ENCODE results near the gene FADS6. TPM values are rescaled to one million over a fixed set of nuclear protein-coding genes. Genes with fewer than 3 reads are reported as not detected.
A peak's percentile ranks its signal among the peaks of the same experiment; 100 is the strongest.

Gene FADS6
- total RNA-seq, 1 donor from 2014 or later: 1.4 TPM

GRCh38 chr17:74852237-74853047 is 41.0 kb downstream of the FADS6 start:
- peak; percentile 72 for ATAC-seq

- ATAC-seq: no peak
Measured at GRCh38 chr17:74851612-74852236, 41.7 kb downstream of the FADS6 start.

GRCh38 chr17:74850914-74851313 is 42.5 kb downstream of the FADS6 start:
- ATAC-seq: no peak

- no peak for ATAC-seq
Measured at GRCh38 chr17:74850310-74850709, 43.1 kb downstream of the FADS6 start.

- ATAC-seq: no peak
Measured at GRCh38 chr17:74848656-74849399, 44.6 kb downstream of the FADS6 start.

- ATAC-seq: no peak
Measured at GRCh38 chr17:74846621-74847020, 46.8 kb downstream of the FADS6 start.

GRCh38 chr17:74843352-74843627 is 50.1 kb downstream of the FADS6 start:
- no peak for ATAC-seq

GRCh38 chr17:74842599-74843351 is 50.7 kb downstream of the FADS6 start:
- ATAC-seq: peak; percentile 56

GRCh38 chr17:74842146-74842598 is 51.3 kb downstream of the FADS6 start:
- ATAC-seq: no peak

GRCh38 chr17:74840989-74841666 is 52.3 kb downstream of the FADS6 start:
- ATAC-seq: no peak

- ATAC-seq: no peak
Measured at GRCh38 chr17:74839990-74840852, 53.2 kb downstream of the FADS6 start.

GRCh38 chr17:74838274-74838673 is 55.2 kb downstream of the FADS6 start:
- no peak for ATAC-seq

- no peak for ATAC-seq
Measured at GRCh38 chr17:74836691-74837467, 56.6 kb downstream of the FADS6 start.

GRCh38 chr17:74836191-74836590 is 57.2 kb downstream of the FADS6 start:
- no peak for ATAC-seq

- ATAC-seq: no peak
Measured at GRCh38 chr17:74833501-74834377, 59.7 kb downstream of the FADS6 start.

- ATAC-seq: no peak
Measured at GRCh38 chr17:74832421-74832820, 61.0 kb downstream of the FADS6 start.

GRCh38 chr17:74831444-74832146 is 61.8 kb downstream of the FADS6 start:
- no peak for ATAC-seq

GRCh38 chr17:74830861-74831260 is 62.6 kb downstream of the FADS6 start:
- no peak for ATAC-seq

GRCh38 chr17:74827800-74828199 is 65.6 kb downstream of the FADS6 start:
- no peak for ATAC-seq

Measured in esophagus mucosa (tissue), 1 donor.